ENCODE data around the gene C19orf47.
"Not testable (repeated sequence)": the region's sequence is repeated elsewhere in the genome, so short reads cannot be mapped to it uniquely, and the experiment has no call there.

Gene C19orf47

GRCh38 chr19:40370997-40371801 lies 23.0 kb upstream of the C19orf47 start:
- Histone ChIP-seq H3K27me3 (ENCODE audit: control insufficient read depth, insufficient read depth, low read length) (no peaks in the 10 kb centered on the region), H3K4me2 (ENCODE audit: low read length) (no peak overlapping the region), H3K4me3 (ENCODE audit: low read depth, low read length) (no peak overlapping the region), H3K9ac (no peak overlapping the region), H2AFZ (no peak overlapping the region), H3K4me1 (no peaks in the 10 kb centered on the region), H3K36me3 (ENCODE audit: control insufficient read depth, insufficient read depth, low read length) (no peaks in the 10 kb centered on the region), H3K79me2 (no peaks in the 10 kb centered on the region), H3K27ac (no peak overlapping the region), H3K9me3 (ENCODE audit: control insufficient read depth, low read length) (no peaks in the 10 kb centered on the region)
- TF ChIP-seq, protein P1, sequence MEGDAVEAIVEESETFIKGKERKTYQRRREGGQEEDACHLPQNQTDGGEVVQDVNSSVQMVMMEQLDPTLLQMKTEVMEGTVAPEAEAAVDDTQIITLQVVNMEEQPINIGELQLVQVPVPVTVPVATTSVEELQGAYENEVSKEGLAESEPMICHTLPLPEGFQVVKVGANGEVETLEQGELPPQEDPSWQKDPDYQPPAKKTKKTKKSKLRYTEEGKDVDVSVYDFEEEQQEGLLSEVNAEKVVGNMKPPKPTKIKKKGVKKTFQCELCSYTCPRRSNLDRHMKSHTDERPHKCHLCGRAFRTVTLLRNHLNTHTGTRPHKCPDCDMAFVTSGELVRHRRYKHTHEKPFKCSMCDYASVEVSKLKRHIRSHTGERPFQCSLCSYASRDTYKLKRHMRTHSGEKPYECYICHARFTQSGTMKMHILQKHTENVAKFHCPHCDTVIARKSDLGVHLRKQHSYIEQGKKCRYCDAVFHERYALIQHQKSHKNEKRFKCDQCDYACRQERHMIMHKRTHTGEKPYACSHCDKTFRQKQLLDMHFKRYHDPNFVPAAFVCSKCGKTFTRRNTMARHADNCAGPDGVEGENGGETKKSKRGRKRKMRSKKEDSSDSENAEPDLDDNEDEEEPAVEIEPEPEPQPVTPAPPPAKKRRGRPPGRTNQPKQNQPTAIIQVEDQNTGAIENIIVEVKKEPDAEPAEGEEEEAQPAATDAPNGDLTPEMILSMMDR (IDR thresholded peaks at IDR 0.05): no peak

DNA sequence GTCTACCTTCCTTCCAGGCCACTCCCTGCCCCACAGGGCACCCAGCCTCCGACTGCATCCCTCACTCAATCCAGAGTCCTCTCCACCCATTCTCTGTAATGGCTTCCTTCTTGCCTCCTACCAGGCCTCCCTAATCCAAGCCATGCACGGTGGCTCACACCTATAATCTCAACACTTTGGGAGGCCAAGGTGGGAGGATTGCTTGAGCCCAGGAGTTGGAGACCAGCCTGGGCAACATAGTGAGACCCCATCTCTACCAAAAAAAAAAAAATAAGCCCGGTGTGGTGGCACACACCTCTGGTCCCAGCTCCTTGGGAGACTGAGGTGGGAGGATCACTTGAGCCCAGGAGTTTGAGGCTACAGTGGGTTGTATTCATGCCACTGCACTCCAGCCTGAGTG lies 22.1 kb upstream of the C19orf47 start:
- H3K4me1 ChIP-seq; H3K4me2 ChIP-seq (ENCODE audit: low read length); H3K36me3 ChIP-seq (ENCODE audit: control insufficient read depth, insufficient read depth, low read length); H2AFZ ChIP-seq; H3K4me3 ChIP-seq (ENCODE audit: low read depth, low read length); H3K79me2 ChIP-seq; H3K27ac ChIP-seq; H3K9me3 ChIP-seq (ENCODE audit: control insufficient read depth, low read length); H3K27me3 ChIP-seq (ENCODE audit: control insufficient read depth, insufficient read depth, low read length); H3K9ac ChIP-seq: not testable (repeated sequence)

DNA sequence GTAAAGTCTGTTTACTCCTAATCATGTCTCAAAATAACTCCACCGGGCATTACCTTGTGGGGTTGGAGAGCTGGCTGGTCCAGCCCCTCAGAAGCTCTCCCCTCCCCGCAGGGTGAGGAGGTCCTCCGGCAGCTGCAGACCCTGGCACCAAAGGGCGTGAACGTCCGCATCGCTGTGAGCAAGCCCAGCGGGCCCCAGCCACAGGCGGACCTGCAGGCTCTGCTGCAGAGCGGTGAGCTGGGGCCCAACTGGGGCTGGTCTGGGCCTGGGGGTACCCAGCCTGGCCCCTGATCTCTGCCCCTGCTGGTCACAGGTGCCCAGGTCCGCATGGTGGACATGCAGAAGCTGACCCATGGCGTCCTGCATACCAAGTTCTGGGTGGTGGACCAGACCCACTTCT lies 21.6 kb upstream of the C19orf47 start:
- Histone ChIP-seq H3K36me3 (ENCODE audit: control insufficient read depth, insufficient read depth, low read length) (no peaks in the 10 kb centered on the region), H3K9me3 (ENCODE audit: control insufficient read depth, low read length) (no peaks in the 10 kb centered on the region), H3K27me3 (ENCODE audit: control insufficient read depth, insufficient read depth, low read length) (no peaks in the 10 kb centered on the region), H3K27ac (no peak overlapping the region), H2AFZ (no peak overlapping the region), H3K4me2 (ENCODE audit: low read length) (no peak overlapping the region), H3K4me3 (ENCODE audit: low read depth, low read length) (no peak overlapping the region), H3K4me1 (no peaks in the 10 kb centered on the region), H3K79me2 (no peaks in the 10 kb centered on the region), H3K9ac (no peak overlapping the region)
- TF ChIP-seq, protein P1 (IDR thresholded peaks at IDR 0.05): no peak

DNA sequence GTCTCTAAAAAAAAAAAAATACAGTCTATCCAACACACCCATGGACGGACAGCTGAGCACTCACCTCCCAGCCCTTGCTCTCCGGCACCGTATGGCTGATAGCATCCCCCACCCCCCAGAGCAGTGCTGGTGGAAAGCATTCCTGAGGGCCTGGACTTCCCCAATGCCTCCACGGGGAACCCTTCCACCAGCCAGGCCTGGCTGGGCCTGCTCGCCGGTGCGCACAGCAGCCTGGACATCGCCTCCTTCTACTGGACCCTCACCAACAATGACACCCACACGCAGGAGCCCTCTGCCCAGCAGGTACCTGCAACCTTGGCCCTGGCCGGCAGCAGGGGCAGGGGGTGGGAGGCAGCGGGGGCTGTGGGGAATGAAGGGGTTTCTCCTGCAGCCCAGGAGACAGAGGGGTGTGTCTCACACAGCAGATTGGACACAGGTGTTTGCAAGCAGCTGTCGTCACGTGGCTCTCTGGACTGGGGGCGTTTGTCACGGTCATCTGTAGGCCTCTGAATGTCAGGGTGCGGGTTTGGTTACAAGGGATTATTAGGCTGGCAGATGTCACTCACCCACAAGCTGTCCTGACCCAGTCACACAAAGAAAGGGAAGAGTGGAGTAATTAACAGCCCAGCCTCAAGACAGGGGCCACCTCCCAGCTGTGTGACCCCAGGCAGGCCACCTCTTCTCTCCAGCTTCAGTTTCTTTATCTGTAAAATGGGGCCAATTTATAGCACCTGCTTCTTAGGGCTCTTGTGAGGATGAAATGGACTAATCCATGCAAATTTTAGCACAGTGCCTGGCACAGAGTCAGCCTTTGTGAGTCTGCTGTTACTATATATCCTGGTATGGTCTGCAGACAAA lies 19.6 kb upstream of the C19orf47 start:
- TF ChIP-seq, protein P1 (IDR thresholded peaks at IDR 0.05): no peak
- Histone ChIP-seq H3K79me2 (no peaks in the 10 kb centered on the region), H3K27me3 (ENCODE audit: control insufficient read depth, insufficient read depth, low read length) (no peaks in the 10 kb centered on the region), H3K9ac (no peak overlapping the region), H3K4me2 (ENCODE audit: low read length) (no peak overlapping the region), H3K9me3 (ENCODE audit: control insufficient read depth, low read length) (no peaks in the 10 kb centered on the region), H2AFZ (no peak overlapping the region), H3K4me3 (ENCODE audit: low read depth, low read length) (no peak overlapping the region), H3K4me1 (no peaks in the 10 kb centered on the region), H3K27ac (no peak overlapping the region), H3K36me3 (ENCODE audit: control insufficient read depth, insufficient read depth, low read length) (no peaks in the 10 kb centered on the region)

GRCh38 chr19:40366697-40367561 lies 18.7 kb upstream of the C19orf47 start:
- Histone ChIP-seq H3K9me3 (ENCODE audit: control insufficient read depth, low read length) (no peaks in the 10 kb centered on the region), H3K9ac (no peak overlapping the region), H3K79me2 (no peaks in the 10 kb centered on the region), H3K4me2 (ENCODE audit: low read length) (no peak overlapping the region), H3K4me1 (no peaks in the 10 kb centered on the region), H3K4me3 (ENCODE audit: low read depth, low read length) (no peak overlapping the region), H2AFZ (no peak overlapping the region), H3K36me3 (ENCODE audit: control insufficient read depth, insufficient read depth, low read length) (no peaks in the 10 kb centered on the region), H3K27ac (no peak overlapping the region), H3K27me3 (ENCODE audit: control insufficient read depth, insufficient read depth, low read length) (no peaks in the 10 kb centered on the region)
- TF ChIP-seq, protein P1 (IDR thresholded peaks at IDR 0.05): no peak

All from parathyroid adenoma (tissue), 2 donors.